H1 (cell line): ENCODE data around the gene TMBIM6. TPM values are rescaled to one million over a fixed set of nuclear protein-coding genes. Genes with fewer than 3 reads are reported as not detected.

Experiments
- CBX5 ChIP-seq: fragments of 300-800, 300-1000 bp; sonication (generic); IDR thresholded peaks from 2 replicates; pipeline ENCODE4 v1.7.1; 2016; ENCODE audit warnings: antibody characterized with exemption, low read length, low read depth
- CHD2 ChIP-seq: IDR thresholded peaks from 2 replicates; pipeline ENCODE4 v1.6.1; 2012; ENCODE audit warnings: low read length, improper control_type of control experiment
- CTCF ChIP-seq, 3 experiments: IDR thresholded peaks; 1 replicate in 2 of 3; 2 replicates in 1 of 3; pipeline versions ENCODE4 v1.5.1 to v1.6.1; 2011; ENCODE audit warnings: low read length in 3 of 3, mild to moderate bottlenecking in 3 of 3, inconsistent platforms in 2 of 3, low read depth in 1 of 3, moderate library complexity in 1 of 3; ENCODE audit not compliant: insufficient read depth in 1 of 3; ENCODE audit errors: control extremely low read depth in 1 of 3
- RAD21 ChIP-seq, 2 experiments: IDR thresholded peaks in 1 of 2; conservative IDR thresholded peaks in 1 of 2; 2 replicates each; pipeline ENCODE4 v1.6.1; 2011; ENCODE audit warnings: low read depth in 2 of 2, low read length in 2 of 2, improper control_type of control experiment in 1 of 2, inconsistent platforms in 1 of 2, mild to moderate bottlenecking in 1 of 2, moderate library complexity in 1 of 2
- SIN3A ChIP-seq, 2 experiments: IDR thresholded peaks in 1 of 2; conservative IDR thresholded peaks in 1 of 2; 2 replicates each; pipeline ENCODE4 v1.6.1; 2011 to 2012; ENCODE audit warnings: low read length in 2 of 2, improper control_type of control experiment in 1 of 2, low read depth in 1 of 2, mild to moderate bottlenecking in 1 of 2
- SRF ChIP-seq: IDR thresholded peaks from 2 replicates; pipeline ENCODE4 v1.6.1; 2011; ENCODE audit warnings: mild to moderate bottlenecking, low read depth, low read length, moderate library complexity
- TAF7 ChIP-seq: optimal IDR thresholded peaks from 2 replicates; pipeline ENCODE3; 2011; ENCODE audit warnings: low read depth, mild to moderate bottlenecking, inconsistent platforms, low read length, moderate library complexity, borderline replicate concordance
- polyA plus RNA-seq, 7 experiments: library from polyadenylated mRNA; depleted of rRNA in 3 of 7; stranded (reverse) in 5 of 7; unstranded in 2 of 7; fragments of >200 nt in 5 of 7; fragments of 200-250 nt in 2 of 7; gene quantifications; 1 replicate in 5 of 7; 2 replicates in 1 of 7; 4 replicates in 1 of 7; pipeline versions ENCODE4 v1.2.1 to v1.2.3, GENCODE V29; 2011 to 2013; ENCODE audit warnings: missing spikeins in 2 of 7, mixed read lengths in 2 of 7
- total RNA-seq: library from RNA; stranded (reverse); fragmentation: NEBNext Ultra II Directional; extraction: Animal tissue kit (Norgen Biotek cat#: 25700); gene quantifications from 2 replicates; pipeline ENCODE4 v1.2.1, GENCODE V29; 2021
- TF ChIP-seq, protein P1 (sequence below): IDR thresholded peaks from 2 replicates; pipeline ENCODE4 v1.6.1; 2012; ENCODE audit warnings: inconsistent platforms

TMBIM6 gene
- total and polyA plus RNA-seq, 2 of the 8 experiments (the other 6 are each of a cell fraction or from before 2014, with no cell fraction given) = 423 to 556 TPM

- TF ChIP-seq SIN3A (conservative IDR thresholded peaks at IDR 0.05 in 1 of 2, IDR thresholded peaks at IDR 0.05 in 1 of 2; ENCODE audit: low read depth in 1 of 2, low read length in 2 of 2) (0 out of 4 replicates have a peak, but pooled peaks of 1 of the 2 experiments have one; percentile 46), CHD2 (no peak), CBX5 (no peak), SRF (no peak), RAD21 (IDR thresholded peaks at IDR 0.05 in 1 of 2, conservative IDR thresholded peaks at IDR 0.05 in 1 of 2; ENCODE audit: low read depth in 2 of 2, low read length in 2 of 2) (peak in 1 of 2 experiments; percentile 29; a peak in 1 of 4 replicates), CTCF (IDR thresholded peaks at IDR 0.05; ENCODE audit: control extremely low read depth in 1 of 3, insufficient read depth in 1 of 3, low read depth in 1 of 3, low read length in 3 of 3) (peak; percentile 7 to 64 (median 37)), TAF7 (no peak)
- TF ChIP-seq, protein P1, sequence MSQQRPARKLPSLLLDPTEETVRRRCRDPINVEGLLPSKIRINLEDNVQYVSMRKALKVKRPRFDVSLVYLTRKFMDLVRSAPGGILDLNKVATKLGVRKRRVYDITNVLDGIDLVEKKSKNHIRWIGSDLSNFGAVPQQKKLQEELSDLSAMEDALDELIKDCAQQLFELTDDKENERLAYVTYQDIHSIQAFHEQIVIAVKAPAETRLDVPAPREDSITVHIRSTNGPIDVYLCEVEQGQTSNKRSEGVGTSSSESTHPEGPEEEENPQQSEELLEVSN = peak; percentile 67; the same call in 1 of the 2 replicates
Observed at GRCh38 chr12:49789992-49790391, 48.6 kb downstream of the TMBIM6 start (continued).
